SK-N-SH (cell line): ENCODE measurements around the gene PBX1.

Source experiments
- CTCF ChIP-seq: fragments of 200-600 bp; sonication (generic); IDR thresholded peaks from 2 replicates; pipeline ENCODE4 v1.6.1; 2017; ENCODE audit warnings: antibody characterized with exemption, mild to moderate bottlenecking, moderate library complexity
- RAD21 ChIP-seq: IDR thresholded peaks from 2 replicates; pipeline ENCODE4 v1.6.1; 2012; ENCODE audit warnings: mild to moderate bottlenecking, low read length
- REST ChIP-seq: IDR thresholded peaks from 2 replicates; pipeline ENCODE4 v1.6.1; 2012; ENCODE audit warnings: mild to moderate bottlenecking, low read depth, low read length, moderate library complexity
- RFX5 ChIP-seq: IDR thresholded peaks from 2 replicates; pipeline ENCODE4 v1.6.1; 2012; ENCODE audit warnings: mild to moderate bottlenecking, improper control_type of control experiment, low read length
- RXRA ChIP-seq: IDR thresholded peaks from 2 replicates; pipeline ENCODE4 v1.4.0; 2012; ENCODE audit warnings: low read depth, mild to moderate bottlenecking, borderline replicate concordance
- SMC3 ChIP-seq: IDR thresholded peaks from 2 replicates; pipeline ENCODE4 v1.6.1; 2012; ENCODE audit warnings: low read depth, low read length, improper control_type of control experiment
- TAF1 ChIP-seq: IDR thresholded peaks from 2 replicates; pipeline ENCODE4 v1.6.1; 2012; ENCODE audit warnings: low read depth, mild to moderate bottlenecking, low read length, moderate library complexity, borderline replicate concordance

- no peak for TF ChIP-seq CTCF
- no peak for TF ChIP-seq RXRA
- no peak for TF ChIP-seq SMC3
- no peak for TF ChIP-seq TAF1
- no peak for TF ChIP-seq RAD21
- no peak for TF ChIP-seq RFX5
- TF ChIP-seq REST = no peak
Observed at GRCh38 chr1:164792410-164793004, 233.5 kb downstream of the PBX1 start.
